ENCODE data around the gene SHC4. TPM values are rescaled to one million over a fixed set of nuclear protein-coding genes. Genes with fewer than 3 reads are reported as not detected.
A peak's percentile ranks its signal among the peaks of the same experiment; 100 is the strongest.

Gene SHC4
- total RNA-seq, 1 donor from 2014 or later = 7.2 TPM

GRCh38 chr15:48800811-48801455 lies 162.8 kb downstream of the SHC4 start:
- no peak overlapping the region for H3K4me3 ChIP-seq
- no peak overlapping the region for H3K27ac ChIP-seq
- no peaks in the 10 kb centered on the region for H3K4me1 ChIP-seq
- no peak for DNase-seq (ENCODE audit: low spot score in 2 of 2)
- no peaks in the 10 kb centered on the region for H3K9me3 ChIP-seq
- H3K27me3 ChIP-seq = no peaks in the 10 kb centered on the region
- peak; percentile 24 to 53 (median 42) for TF ChIP-seq CTCF (IDR thresholded peaks at IDR 0.05)
- intact Hi-C loops (cut with DNase I) = loop anchor here (10.0 kb wide), 1 partner anchor 306 kb away; no protein-coding TSS in a partner anchor
- H3K36me3 ChIP-seq = no peaks in the 10 kb centered on the region

- H3K27ac ChIP-seq = no peak overlapping the region
- H3K36me3 ChIP-seq = no peaks in the 10 kb centered on the region
- no peaks in the 10 kb centered on the region for H3K27me3 ChIP-seq
- no peaks in the 10 kb centered on the region for H3K4me1 ChIP-seq
- no peak for TF ChIP-seq CTCF (IDR thresholded peaks at IDR 0.05)
- H3K4me3 ChIP-seq = no peak overlapping the region
- no peaks in the 10 kb centered on the region for H3K9me3 ChIP-seq
- intact Hi-C loops (cut with DNase I) = loop anchor here (10.0 kb wide), 1 partner anchor 305 kb away; no protein-coding TSS in a partner anchor
- no peak for DNase-seq (ENCODE audit: low spot score in 2 of 2)
Measured at GRCh38 chr15:48800245-48800644, 163.5 kb downstream of the SHC4 start.

- no peaks in the 10 kb centered on the region for H3K27me3 ChIP-seq
- intact Hi-C loops (cut with DNase I) = loop anchor here (5.0 kb wide), 1 partner anchor 441 kb away; no protein-coding TSS in a partner anchor
- H3K9me3 ChIP-seq = no peaks in the 10 kb centered on the region
- H3K4me1 ChIP-seq = no peaks in the 10 kb centered on the region
- H3K27ac ChIP-seq = no peak overlapping the region
- H3K36me3 ChIP-seq = no peaks in the 10 kb centered on the region
- no peak overlapping the region for H3K4me3 ChIP-seq
- DNase-seq (ENCODE audit: low spot score in 2 of 2) = no peak
- TF ChIP-seq CTCF (IDR thresholded peaks at IDR 0.05) = no peak
Measured at GRCh38 chr15:48798319-48798718, 165.4 kb downstream of the SHC4 start.

GRCh38 chr15:48796930-48797329 lies 166.8 kb downstream of the SHC4 start:
- no peak for DNase-seq (ENCODE audit: low spot score in 2 of 2)
- H3K9me3 ChIP-seq = no peaks in the 10 kb centered on the region
- intact Hi-C loops (cut with DNase I) = loop anchor here (5.0 kb wide), 1 partner anchor 440 kb away; no protein-coding TSS in a partner anchor
- H3K4me3 ChIP-seq = no peak overlapping the region
- H3K36me3 ChIP-seq = no peaks in the 10 kb centered on the region
- H3K27ac ChIP-seq = no peak overlapping the region
- H3K27me3 ChIP-seq = no peaks in the 10 kb centered on the region
- no peak for TF ChIP-seq CTCF (IDR thresholded peaks at IDR 0.05)
- H3K4me1 ChIP-seq = no peaks in the 10 kb centered on the region

- intact Hi-C loops (cut with DNase I) = loop anchor here (5.0 kb wide), 1 partner anchor 439 kb away; no protein-coding TSS in a partner anchor
- Histone ChIP-seq H3K36me3 (no peaks in the 10 kb centered on the region), H3K27me3 (no peaks in the 10 kb centered on the region), H3K4me3 (no peak overlapping the region), H3K9me3 (no peaks in the 10 kb centered on the region), H3K4me1 (no peaks in the 10 kb centered on the region), H3K27ac (no peak overlapping the region)
- TF ChIP-seq CTCF (IDR thresholded peaks at IDR 0.05) = no peak
- no peak for DNase-seq (ENCODE audit: low spot score in 2 of 2)
Measured at GRCh38 chr15:48796521-48796920, 167.2 kb downstream of the SHC4 start.

All from ascending aorta (tissue), 2 donors.